NB4 (cell line): ENCODE results near the gene DCP1B.
A peak's percentile ranks its signal among the peaks of the same experiment; 100 is the strongest.

Experiments used
- DNase-seq: peaks from one replicate; pipeline ENCODE4 v3.0.0; 2010; ENCODE audit warnings: low read depth
- H3K4me3 ChIP-seq: one replicate; pipeline ENCODE4 v1.5.1; 2011; ENCODE audit warnings: mild to moderate bottlenecking, low read depth, low read length, moderate library complexity
- CTCF ChIP-seq: IDR thresholded peaks from one replicate; pipeline ENCODE4 v1.5.1; 2012; ENCODE audit warnings: low read depth, low read length
- MAX ChIP-seq: IDR thresholded peaks from 2 replicates; pipeline ENCODE4 v1.6.1; 2011; ENCODE audit warnings: low read depth, low read length
- MYC ChIP-seq: IDR thresholded peaks from 2 replicates; pipeline ENCODE4 v1.6.1; 2011; ENCODE audit warnings: low read depth, low read length
- POLR2A ChIP-seq: IDR thresholded peaks from 2 replicates; pipeline ENCODE4 v1.6.1; 2011; ENCODE audit warnings: mild to moderate bottlenecking; ENCODE audit not compliant: insufficient read length; ENCODE audit errors: extremely low read depth

DCP1B gene

GRCh38 chr12:1934068-1934467 lies 70.2 kb downstream of the DCP1B start:
- DNase-seq: no peak
- TF ChIP-seq POLR2A (no peak), CTCF (no peak), MAX (no peak), MYC (no peak)
- H3K4me3 ChIP-seq: no peak overlapping the region

GRCh38 chr12:1933342-1934051 lies 70.8 kb downstream of the DCP1B start:
- TF ChIP-seq POLR2A (no peak), MAX (peak; percentile 60; the same call in 1 of the 2 replicates), MYC (peak; percentile 30; the same call in 1 of the 2 replicates)
- peak; percentile 94 for DNase-seq

GRCh38 chr12:1932264-1932777 lies 71.9 kb downstream of the DCP1B start:
- no peak overlapping the region for H3K4me3 ChIP-seq
- DNase-seq: peak; percentile 49
- no peak for TF ChIP-seq MAX
- no peak for TF ChIP-seq MYC
- no peak for TF ChIP-seq CTCF
- TF ChIP-seq POLR2A: no peak

More at GRCh38 chr12:1933342-1934051, 70.8 kb downstream of the DCP1B start:
- no peak overlapping the region for H3K4me3 ChIP-seq

GRCh38 chr12:1931642-1932041 lies 72.6 kb downstream of the DCP1B start:
- TF ChIP-seq POLR2A (no peak), MAX (no peak), CTCF (no peak), MYC (no peak)
- no peak for DNase-seq
- H3K4me3 ChIP-seq: no peak overlapping the region

- no peak overlapping the region for H3K4me3 ChIP-seq
- TF ChIP-seq CTCF (no peak), MYC (no peak), POLR2A (no peak), MAX (no peak)
- DNase-seq: no peak
These were observed 73.3 kb downstream of the DCP1B start for GRCh38 chr12:1930803-1931597.
